ENCODE data around the gene STAM.

The STAM gene

GRCh38 chr10:17733620-17734019 is 89.7 kb downstream of the STAM start:
- no peak for DNase-seq

GRCh38 chr10:17734432-17735080 is 90.6 kb downstream of the STAM start:
- no peak for DNase-seq

GRCh38 chr10:17735166-17735941 is 91.4 kb downstream of the STAM start:
- DNase-seq, result no peak

GRCh38 chr10:17736223-17736622 is 92.3 kb downstream of the STAM start:
- DNase-seq, result no peak

- DNase-seq, result peak; percentile 28
Measured at GRCh38 chr10:17737027-17737965, 93.3 kb downstream of the STAM start.

GRCh38 chr10:17740668-17741067 is 96.7 kb downstream of the STAM start:
- no peak for DNase-seq

GRCh38 chr10:17742918-17743317 is 99.0 kb downstream of the STAM start:
- no peak for DNase-seq

- no peak for DNase-seq
Measured at GRCh38 chr10:17743437-17743836, 99.5 kb downstream of the STAM start.

GRCh38 chr10:17744341-17744861 is 100.5 kb downstream of the STAM start:
- DNase-seq, result no peak

GRCh38 chr10:17747883-17748550 is 104.1 kb downstream of the STAM start:
- no peak for DNase-seq

GRCh38 chr10:17749890-17750289 is 105.9 kb downstream of the STAM start:
- no peak for DNase-seq

- DNase-seq, result no peak
Measured at GRCh38 chr10:17751781-17752445, 108.0 kb downstream of the STAM start, which contains the start of gene TMEM236. TSS of gene TMEM236 (plus strand) at chr10:17752201. CDS start at chr10:17752296, 95 bp downstream.

GRCh38 chr10:17756557-17757217 is 112.7 kb downstream of the STAM start:
- no peak for DNase-seq

GRCh38 chr10:17758200-17758599 is 114.2 kb downstream of the STAM start:
- no peak for DNase-seq

GRCh38 chr10:17758896-17759295 is 114.9 kb downstream of the STAM start:
- DNase-seq, result no peak

- no peak for DNase-seq
Measured at GRCh38 chr10:17764142-17764541, 120.2 kb downstream of the STAM start.

GRCh38 chr10:17765602-17766001 is 121.7 kb downstream of the STAM start:
- no peak for DNase-seq

Data from SHP77 treated with DMSO at 0.1 percent for 48 hours (cell line).